H9 (cell line): ENCODE data around the gene CDCP2. TPM values are rescaled to one million over a fixed set of nuclear protein-coding genes. Genes with fewer than 3 reads are reported as not detected.
A peak's percentile ranks its signal among the peaks of the same experiment; 100 is the strongest.

Source experiments
- DNase-seq: peaks from one replicate; pipeline ENCODE4 v3.0.0-alpha.2; 2017
- H2AFZ ChIP-seq: one replicate; pipeline ENCODE4 v1.6.1; 2013; ENCODE audit warnings: mild to moderate bottlenecking, low read length, control low read depth, moderate library complexity
- H2AK5ac ChIP-seq: 2 replicates; pipeline ENCODE4 v1.6.1; 2013; ENCODE audit warnings: low read length, control low read depth, mixed read lengths; ENCODE audit not compliant: insufficient read length
- H2BK120ac ChIP-seq: one replicate; pipeline ENCODE4 v1.6.1; 2013; ENCODE audit warnings: low read depth, mild to moderate bottlenecking, low read length, control low read depth, inconsistent platforms; ENCODE audit not compliant: poor library complexity, severe bottlenecking
- H2BK12ac ChIP-seq: 2 replicates; pipeline ENCODE4 v1.6.1; 2013; ENCODE audit warnings: low read length, control low read depth, mixed read lengths, low read depth; ENCODE audit not compliant: insufficient read length
- H2BK15ac ChIP-seq: 2 replicates; pipeline ENCODE4 v1.6.1; 2013; ENCODE audit warnings: low read depth, low read length, control low read depth
- H2BK20ac ChIP-seq: one replicate; pipeline ENCODE4 v1.6.1; 2013; ENCODE audit warnings: low read depth, mild to moderate bottlenecking, low read length, control low read depth, inconsistent platforms; ENCODE audit not compliant: poor library complexity, severe bottlenecking
- H2BK5ac ChIP-seq: 2 replicates; pipeline ENCODE4 v1.6.1; 2013; ENCODE audit warnings: low read length, control low read depth, mixed read lengths; ENCODE audit not compliant: insufficient read length
- H3K14ac ChIP-seq: 2 replicates; pipeline ENCODE4 v1.6.1; 2013; ENCODE audit warnings: low read length, control low read depth; ENCODE audit not compliant: insufficient read depth
- H3K18ac ChIP-seq: 2 replicates; pipeline ENCODE4 v1.6.1; 2013; ENCODE audit warnings: low read depth, mild to moderate bottlenecking, mixed read lengths, low read length, control low read depth; ENCODE audit not compliant: insufficient read length
- H3K23ac ChIP-seq: 2 replicates; pipeline ENCODE4 v1.6.1; 2013; ENCODE audit warnings: low read length, control low read depth, mixed read lengths, low read depth; ENCODE audit not compliant: insufficient read length
- H3K23me2 ChIP-seq: 2 replicates; pipeline ENCODE4 v1.6.1; 2013; ENCODE audit warnings: low read depth, mild to moderate bottlenecking, mixed read lengths, low read length, control low read depth; ENCODE audit not compliant: insufficient read length, poor library complexity, severe bottlenecking
- H3K27ac ChIP-seq: 2 replicates; pipeline ENCODE4 v1.5.1; 2013; ENCODE audit warnings: low read length, control low read depth, mixed read lengths, low read depth; ENCODE audit not compliant: insufficient read length
- H3K27me3 ChIP-seq: 2 replicates; pipeline ENCODE4 v1.6.1; 2013; ENCODE audit warnings: low read length, control low read depth, inconsistent platforms; ENCODE audit not compliant: insufficient read depth
- H3K4ac ChIP-seq: 2 replicates; pipeline ENCODE4 v1.6.1; 2013; ENCODE audit warnings: low read depth, mild to moderate bottlenecking, control low read depth, inconsistent platforms, low read length, moderate library complexity
- H3K4me1 ChIP-seq: 2 replicates; pipeline ENCODE4 v1.6.1; 2013; ENCODE audit warnings: low read length, control low read depth, inconsistent platforms; ENCODE audit not compliant: insufficient read depth
- H3K4me2 ChIP-seq: 2 replicates; pipeline ENCODE4 v1.6.1; 2013; ENCODE audit warnings: low read length, control low read depth, mixed read lengths; ENCODE audit not compliant: insufficient read length, insufficient read depth
- H3K56ac ChIP-seq: 2 replicates; pipeline ENCODE4 v1.6.1; 2013; ENCODE audit warnings: low read depth, mild to moderate bottlenecking, mixed read lengths, low read length, control low read depth; ENCODE audit not compliant: insufficient read length
- H3K79me1 ChIP-seq: 2 replicates; pipeline ENCODE4 v1.6.1; 2013; ENCODE audit warnings: low read depth, mild to moderate bottlenecking, moderate library complexity, low read length, control low read depth, inconsistent platforms; ENCODE audit not compliant: insufficient read depth, poor library complexity, severe bottlenecking
- H3K79me2 ChIP-seq: 2 replicates; pipeline ENCODE4 v1.6.1; 2013; ENCODE audit warnings: low read length, control low read depth, inconsistent platforms; ENCODE audit not compliant: insufficient read depth
- H3K9ac ChIP-seq: 2 replicates; pipeline ENCODE4 v1.6.1; 2013; ENCODE audit warnings: low read length, control low read depth, mixed read lengths; ENCODE audit not compliant: insufficient read length; ENCODE audit errors: extremely low read depth
- H3K9me3 ChIP-seq: one replicate; pipeline ENCODE4 v1.6.1; 2013; ENCODE audit warnings: low read depth, low read length, inconsistent platforms; ENCODE audit not compliant: control insufficient read depth
- H3T11ph ChIP-seq: one replicate; pipeline ENCODE4 v1.6.1; 2013; ENCODE audit warnings: mild to moderate bottlenecking, low read length, control low read depth, inconsistent platforms
- H4K20me1 ChIP-seq: one replicate; pipeline ENCODE4 v1.6.1; 2013; ENCODE audit not compliant: control insufficient read depth, insufficient read length, insufficient read depth
- H4K5ac ChIP-seq: 2 replicates; pipeline ENCODE4 v1.6.1; 2013; ENCODE audit warnings: low read depth, mild to moderate bottlenecking, mixed read lengths, low read length, control low read depth; ENCODE audit not compliant: insufficient read length
- H4K8ac ChIP-seq: replicated peaks from 2 replicates; pipeline ENCODE4 v1.6.1; 2013; ENCODE audit warnings: low read length, control low read depth, mixed read lengths, low read depth; ENCODE audit not compliant: insufficient read length
- H4K91ac ChIP-seq: 2 replicates; pipeline ENCODE4 v1.6.1; 2013; ENCODE audit warnings: low read depth, mild to moderate bottlenecking, moderate library complexity, mixed read lengths, low read length, control low read depth; ENCODE audit not compliant: insufficient read length
- H3K27ac Mint-ChIP-seq, 3 experiments: 2 replicates in 2 of 3; 3 replicates in 1 of 3; pipeline ENCODE4 v1.8.0; 2020 to 2021; ENCODE audit warnings: mixed read lengths in 3 of 3, mild to moderate bottlenecking in 1 of 3, moderate library complexity in 1 of 3
- H3K27me3 Mint-ChIP-seq: 2 replicates; pipeline ENCODE4 v1.8.0; 2021; ENCODE audit warnings: low read depth, mild to moderate bottlenecking, moderate library complexity, mixed read lengths
- H3K36me3 Mint-ChIP-seq, 3 experiments: 2 replicates in 2 of 3; 3 replicates in 1 of 3; pipeline ENCODE4 v1.8.0; 2020 to 2021; ENCODE audit warnings: low read depth in 3 of 3, mixed read lengths in 3 of 3; ENCODE audit not compliant: insufficient read depth in 1 of 3
- H3K4me1 Mint-ChIP-seq, 2 experiments: 2 replicates each; pipeline ENCODE4 v1.8.0; 2020; ENCODE audit warnings: mixed read lengths in 2 of 2
- H3K4me3 Mint-ChIP-seq, 2 experiments: 2 replicates in 1 of 2; 3 replicates in 1 of 2; pipeline ENCODE4 v1.8.0; 2020 to 2021; ENCODE audit warnings: mild to moderate bottlenecking in 2 of 2, mixed read lengths in 2 of 2, moderate library complexity in 1 of 2
- H3K9me3 Mint-ChIP-seq, 2 experiments: 2 replicates in 1 of 2; 3 replicates in 1 of 2; pipeline ENCODE4 v1.8.0; 2020; ENCODE audit warnings: mild to moderate bottlenecking in 2 of 2, mixed read lengths in 2 of 2, moderate library complexity in 1 of 2
- CTCF ChIP-seq: fragments of 200-600 bp; sonication (generic); conservative IDR thresholded peaks from 3 replicates; pipeline ENCODE4 v1.8.0; 2021; ENCODE audit warnings: antibody characterized with exemption, mild to moderate bottlenecking
- WGBS: extraction: QIAGEN DNeasy Blood & Tissue Kit; methylation state at CpG from one replicate; pipeline ENCODE4 v1.1.7; 2013; ENCODE audit warnings: missing lambda C conversion rate, low lambda C conversion rate, mixed read lengths; ENCODE audit not compliant: insufficient read length; ENCODE audit errors: extremely low coverage; 5-methylcytosine and 5-hydroxymethylcytosine counted together
- total RNA-seq: library from RNA; stranded (reverse); gene quantifications from 2 replicates; pipeline ENCODE4 v1.2.1, GENCODE V29; 2021

Gene CDCP2
- total RNA-seq, 1 experiment from 2014 or later, result not detected

GRCh38 chr1:54159733-54160316, 7.0 kb upstream of the CDCP2 start:
- no peak for DNase-seq
- H3K9me3 Mint-ChIP-seq, result no peaks in the 10 kb centered on the region
- H2BK20ac ChIP-seq, result no peak overlapping the region
- no peak overlapping the region for H2BK15ac ChIP-seq
- no peak overlapping the region for H3K23ac ChIP-seq
- H3K4me1 Mint-ChIP-seq, result peaks cover 0 to 3% of the 10 kb centered on the region in 2 experiments; a peak in 2 of 4 replicates
- no peak overlapping the region for H3K14ac ChIP-seq
- TF ChIP-seq CTCF, result no peak
- H2AK5ac ChIP-seq, result no peak overlapping the region
- no peak overlapping the region for H3K56ac ChIP-seq
- no peak overlapping the region for H3T11ph ChIP-seq
- no peak overlapping the region for H2AFZ ChIP-seq
- no peak overlapping the region for H3K4me2 ChIP-seq
- no peaks in the 10 kb centered on the region for H4K20me1 ChIP-seq
- H3K4me1 ChIP-seq, result no peaks in the 10 kb centered on the region
- no peaks in the 10 kb centered on the region for H3K9me3 ChIP-seq
- H3K9ac ChIP-seq, result no peak overlapping the region
- H4K91ac ChIP-seq, result no peak overlapping the region
- no peak overlapping the region for H3K4me3 Mint-ChIP-seq
- H3K36me3 Mint-ChIP-seq, result no peaks in the 10 kb centered on the region
- H2BK12ac ChIP-seq, result no peak overlapping the region
- no peak overlapping the region for H4K5ac ChIP-seq
- peak overlapping the region in 1 of 3 experiments; percentile 46; a peak in 2 of 7 replicates for H3K27ac Mint-ChIP-seq
- H3K4ac ChIP-seq, result no peak overlapping the region
- WGBS, result no CpG with 5 or more reads among the region's 4 CpGs
- H3K79me2 ChIP-seq, result no peaks in the 10 kb centered on the region
- no peak overlapping the region for H3K18ac ChIP-seq
- H3K79me1 ChIP-seq, result no peaks in the 10 kb centered on the region
- no peaks in the 10 kb centered on the region for H3K27me3 ChIP-seq
- no peak overlapping the region for H3K27ac ChIP-seq
- H2BK120ac ChIP-seq, result no peak overlapping the region
- no peaks in the 10 kb centered on the region for H3K23me2 ChIP-seq
- H2BK5ac ChIP-seq, result no peak overlapping the region
- peaks cover 18% of the 10 kb centered on the region for H3K27me3 Mint-ChIP-seq
- H4K8ac ChIP-seq, result no peak overlapping the region
